HG02588 (cell line): Measurements from ENCODE around the gene OR2T3.
"Not testable (repeated sequence)": the region's sequence is repeated elsewhere in the genome, so short reads cannot be mapped to it uniquely, and the experiment has no call there.

ENCODE experiments used
- ATAC-seq: cut with Tn5 transposase; IDR thresholded peaks from one replicate; pipeline ENCODE4 v1.9.1; 2021; ENCODE audit warnings: mild to moderate bottlenecking, moderate library complexity; ENCODE audit not compliant: unreplicated experiment

The OR2T3 gene

GRCh38 chr1:248471154-248471553 lies 2.0 kb upstream of the OR2T3 start:
- no peak for ATAC-seq

DNA sequence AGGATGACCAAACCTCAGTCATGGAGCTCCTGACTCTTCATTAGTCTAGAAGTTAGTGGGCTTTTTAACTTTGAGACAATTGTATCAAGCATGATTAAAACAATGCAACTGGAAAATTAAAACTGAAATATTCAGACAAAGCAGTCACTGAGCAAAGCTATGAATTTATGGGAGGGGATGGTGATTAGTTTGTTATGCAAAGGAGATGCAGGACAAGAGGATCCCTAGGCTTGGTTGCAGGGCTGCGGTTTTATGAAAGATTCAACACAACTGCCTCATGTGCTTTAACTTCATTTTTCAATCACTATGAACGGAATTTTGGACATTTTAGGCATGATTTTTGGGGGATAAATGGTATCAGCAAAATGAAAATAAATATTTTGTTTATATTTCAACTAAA lies 1.0 kb upstream of the OR2T3 start:
- not testable (repeated sequence) for ATAC-seq

- ATAC-seq: peak; percentile 35
These were observed 2.5 kb downstream of the OR2T3 start for GRCh38 chr1:248475660-248476059.

DNA sequence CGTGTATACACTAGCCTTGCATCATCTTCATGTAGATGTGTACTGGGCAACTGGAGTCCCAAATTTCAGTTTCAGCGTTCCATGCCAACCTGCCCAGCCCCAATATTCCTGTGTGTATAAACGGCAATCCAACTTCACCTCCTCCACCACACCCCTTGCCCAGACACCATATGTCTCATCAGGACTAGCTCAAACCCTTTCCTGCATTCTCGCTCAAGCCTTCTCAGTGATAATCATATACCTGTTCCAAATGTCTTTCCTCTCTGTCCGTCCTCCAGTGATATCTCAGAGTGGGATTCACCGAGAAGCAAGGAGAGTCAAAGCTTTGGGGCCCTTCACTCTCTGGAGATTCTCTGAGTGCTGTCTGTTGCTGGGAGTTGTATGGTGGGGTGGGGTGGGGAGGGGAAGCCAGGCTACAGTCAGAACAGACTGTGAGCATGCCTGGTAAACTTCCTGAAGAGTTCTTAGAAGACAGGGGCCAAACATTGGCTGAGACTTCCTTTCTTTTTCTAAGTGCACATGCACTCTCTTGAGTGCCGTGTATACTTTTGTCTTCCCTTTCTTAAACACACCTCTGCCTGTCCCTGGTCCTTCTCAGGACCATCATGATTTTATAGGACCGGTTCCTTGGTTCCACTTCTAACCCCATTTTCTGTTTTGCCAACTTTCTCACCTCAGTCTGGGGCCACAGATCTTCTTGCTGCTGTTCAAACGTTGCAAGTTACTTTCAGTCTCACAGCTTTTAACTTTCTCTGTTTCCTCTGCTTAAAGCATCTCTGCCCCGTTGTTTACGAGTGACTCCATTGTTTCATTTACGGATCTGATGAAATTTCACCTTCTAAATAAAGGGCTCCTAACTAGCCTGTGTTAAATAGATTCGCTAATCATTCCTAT lies 8.8 kb downstream of the OR2T3 start:
- ATAC-seq: peak; percentile 89

- ATAC-seq: not testable (repeated sequence)
These were observed 15.1 kb downstream of the OR2T3 start, which contains the start of gene OR2T5 for GRCh38 chr1:248488289-248488688. TSS of gene OR2T5 (plus strand) at chr1:248488589. CDS start at chr1:248488589, 0 bp downstream.

- ATAC-seq: not testable (repeated sequence)
These were observed 23.5 kb downstream of the OR2T3 start for GRCh38 chr1:248496661-248497060.

DNA sequence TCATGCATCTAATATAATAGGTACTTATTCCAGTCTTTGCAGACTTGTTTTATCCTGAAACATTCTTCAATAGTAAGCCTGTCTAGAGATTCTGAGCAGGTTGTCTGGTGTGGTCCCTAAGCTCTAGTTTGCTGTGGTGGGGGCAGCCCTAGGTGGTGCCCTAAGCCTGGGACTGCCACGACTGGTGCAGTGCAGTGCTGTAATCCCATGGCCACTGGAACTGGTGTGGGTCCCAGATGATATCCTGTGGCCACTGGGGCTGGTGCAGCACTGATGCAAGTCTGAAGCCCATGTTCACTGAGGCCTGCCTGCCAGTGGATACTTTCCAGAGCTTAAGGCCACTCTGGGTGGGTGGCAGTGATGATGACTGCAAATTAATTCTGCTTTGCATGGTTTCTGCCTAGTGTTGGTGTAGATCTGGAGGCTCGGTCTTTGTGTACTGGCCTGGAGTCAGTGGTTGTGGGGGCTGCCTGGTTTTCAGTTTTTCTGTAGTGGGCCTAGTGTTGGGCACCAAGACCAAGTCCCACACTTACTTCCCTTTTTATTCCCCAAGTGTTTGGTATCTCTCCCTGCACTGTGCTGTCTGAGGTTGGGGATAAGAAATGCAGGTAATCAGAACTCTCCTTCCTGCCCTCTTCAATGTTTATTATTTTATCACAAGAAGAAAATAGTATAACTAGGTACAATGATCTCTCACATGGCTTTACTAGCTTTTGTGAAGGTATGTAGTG lies 27.3 kb downstream of the OR2T3 start:
- ATAC-seq: not testable (repeated sequence)

GRCh38 chr1:248507773-248508172 lies 34.6 kb downstream of the OR2T3 start, which contains the start of gene OR2G6:
TSS of gene OR2G6 (plus strand) at chr1:248508073. CDS start at chr1:248521647, 13,574 bp downstream.
- ATAC-seq: not testable (repeated sequence)

GRCh38 chr1:248510217-248510616 lies 37.1 kb downstream of the OR2T3 start:
- not testable (repeated sequence) for ATAC-seq

DNA sequence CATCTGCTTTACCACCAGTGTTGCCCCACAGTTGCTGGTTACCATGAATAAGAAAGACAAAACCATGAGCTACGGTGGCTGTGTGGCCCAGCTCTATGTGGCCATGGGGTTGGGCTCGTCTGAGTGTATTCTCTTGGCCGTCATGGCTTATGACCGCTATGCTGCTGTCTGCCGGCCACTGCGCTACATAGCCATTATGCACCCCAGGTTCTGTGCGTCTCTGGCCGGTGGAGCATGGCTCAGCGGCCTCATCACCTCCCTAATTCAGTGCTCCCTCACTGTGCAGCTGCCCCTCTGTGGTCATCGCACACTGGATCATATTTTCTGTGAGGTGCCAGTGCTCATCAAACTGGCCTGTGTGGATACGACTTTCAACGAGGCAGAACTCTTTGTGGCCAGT lies 48.7 kb downstream of the OR2T3 start:
- ATAC-seq: no peak
